CD1c-positive myeloid dendritic cell (primary cell): ENCODE data around the gene GALNS.
"Not testable (repeated sequence)": the region's sequence is repeated elsewhere in the genome, so short reads cannot be mapped to it uniquely, and the experiment has no call there.

Experiments
- DNase-seq: peaks from one replicate; pipeline ENCODE4 v3.0.0-alpha.2; 2016; ENCODE audit errors: extremely low spot score

Gene GALNS

GRCh38 chr16:88805340-88805715, 51.4 kb downstream of the GALNS start:
- no peak for DNase-seq

- DNase-seq: no peak
Observed at GRCh38 chr16:88804552-88805339, 52.0 kb downstream of the GALNS start.

GRCh38 chr16:88804173-88804551, 52.6 kb downstream of the GALNS start:
- no peak for DNase-seq

GRCh38 chr16:88803264-88803987, 53.3 kb downstream of the GALNS start, which contains the start of gene CDT1:
TSS of gene CDT1 (plus strand) at chr16:88803789. CDS start at chr16:88803832, 43 bp downstream.
- DNase-seq: peak; percentile 91

- DNase-seq: no peak
Observed at GRCh38 chr16:88800277-88800592, 56.5 kb downstream of the GALNS start.

- DNase-seq: peak; percentile 43
Observed at GRCh38 chr16:88799569-88800276, 57.0 kb downstream of the GALNS start.

GRCh38 chr16:88798772-88799455, 57.8 kb downstream of the GALNS start:
- no peak for DNase-seq

- no peak for DNase-seq
Observed at GRCh38 chr16:88798073-88798472, 58.7 kb downstream of the GALNS start.

- DNase-seq: no peak
Observed at GRCh38 chr16:88796278-88796677, 60.5 kb downstream of the GALNS start.

GRCh38 chr16:88793251-88793954, 63.3 kb downstream of the GALNS start:
- DNase-seq: no peak

GRCh38 chr16:88792668-88793250, 64.0 kb downstream of the GALNS start:
- DNase-seq: no peak

- peak; percentile 69 for DNase-seq
Observed at GRCh38 chr16:88792078-88792550, 64.6 kb downstream of the GALNS start.

- DNase-seq: peak; percentile 89
Observed at GRCh38 chr16:88790312-88791211, 66.2 kb downstream of the GALNS start.

- peak; percentile 62 for DNase-seq
Observed at GRCh38 chr16:88789594-88789993, 67.2 kb downstream of the GALNS start.

GRCh38 chr16:88788749-88789148, 68.0 kb downstream of the GALNS start:
- not testable (repeated sequence) for DNase-seq

- no peak for DNase-seq
Observed at GRCh38 chr16:88787579-88788314, 69.0 kb downstream of the GALNS start.

- DNase-seq: peak; percentile 84
Observed at GRCh38 chr16:88785106-88785924, 71.4 kb downstream of the GALNS start, which contains the start of gene PIEZO1. TSS of gene PIEZO1 (minus strand) at chr16:88785220. CDS start at chr16:88784964, 256 bp downstream.

- no peak for DNase-seq
Observed at GRCh38 chr16:88784856-88785105, 72.0 kb downstream of the GALNS start.
